Heart left ventricle (tissue), 13 donors: ENCODE measurements around the gene SMOC1.

Source experiments
- CTCF ChIP-seq, 12 donors: fragments of 200-600 bp; sonication (generic) in 4 of 12; IDR thresholded peaks; one replicate each; pipeline versions ENCODE4 v1.5.0 to v1.8.0; 2018 to 2022; ENCODE audit warnings: antibody characterized with exemption in 12 of 12, mild to moderate bottlenecking in 5 of 12
- POLR2A ChIP-seq, 2 donors: fragments of 450-650 bp; IDR thresholded peaks; one replicate each; pipeline ENCODE4 v1.6.1; 2017; ENCODE audit warnings: antibody characterized with exemption in 2 of 2, mild to moderate bottlenecking in 2 of 2, moderate library complexity in 2 of 2
- donor health status: ischemic (EF 13 %, LVEDD 7.1; RV severe dilation, severe dysfunction).
- donor health status: DM: no; HTN: yes; CAD: no.
- donor health status: DM: no; HTN: no; CAD: no.
- donor health status: ischemic (EF 25% LVEDD 6.9; RV normal size, moderate dysfunction).
- donor health status: ischemic (EF 25% LVEDD 5.7; RV mildly dilated, moderate dysfunction).
- donor health status: ischemic (EF 35%, LVEDD 5.7; RV mildly dilated, moderate dysfunction).
- donor health status: nonischemic (EF 11% LVEDD 7.7; RV severe dilation, severe dysfunction).
- donor health status: DM: yes; HTN: yes; CAD: no.
- donor health status: PGD.
- donor health status: ischemic (EF 29% LVEDD 5.4; RV normal size, mild dysfunction).
- donor health status: nonischemic (EF 23%, LVEDD 6.1; RV moderate dilation, normal function).

GRCh38 chr14:70004791-70005190 lies 125.6 kb downstream of the SMOC1 start:
- TF ChIP-seq CTCF (IDR thresholded peaks at IDR 0.05) (no peak), POLR2A (IDR thresholded peaks at IDR 0.05) (no peak)
